ENCODE results near the gene LAMA5.

Gene LAMA5

DNA sequence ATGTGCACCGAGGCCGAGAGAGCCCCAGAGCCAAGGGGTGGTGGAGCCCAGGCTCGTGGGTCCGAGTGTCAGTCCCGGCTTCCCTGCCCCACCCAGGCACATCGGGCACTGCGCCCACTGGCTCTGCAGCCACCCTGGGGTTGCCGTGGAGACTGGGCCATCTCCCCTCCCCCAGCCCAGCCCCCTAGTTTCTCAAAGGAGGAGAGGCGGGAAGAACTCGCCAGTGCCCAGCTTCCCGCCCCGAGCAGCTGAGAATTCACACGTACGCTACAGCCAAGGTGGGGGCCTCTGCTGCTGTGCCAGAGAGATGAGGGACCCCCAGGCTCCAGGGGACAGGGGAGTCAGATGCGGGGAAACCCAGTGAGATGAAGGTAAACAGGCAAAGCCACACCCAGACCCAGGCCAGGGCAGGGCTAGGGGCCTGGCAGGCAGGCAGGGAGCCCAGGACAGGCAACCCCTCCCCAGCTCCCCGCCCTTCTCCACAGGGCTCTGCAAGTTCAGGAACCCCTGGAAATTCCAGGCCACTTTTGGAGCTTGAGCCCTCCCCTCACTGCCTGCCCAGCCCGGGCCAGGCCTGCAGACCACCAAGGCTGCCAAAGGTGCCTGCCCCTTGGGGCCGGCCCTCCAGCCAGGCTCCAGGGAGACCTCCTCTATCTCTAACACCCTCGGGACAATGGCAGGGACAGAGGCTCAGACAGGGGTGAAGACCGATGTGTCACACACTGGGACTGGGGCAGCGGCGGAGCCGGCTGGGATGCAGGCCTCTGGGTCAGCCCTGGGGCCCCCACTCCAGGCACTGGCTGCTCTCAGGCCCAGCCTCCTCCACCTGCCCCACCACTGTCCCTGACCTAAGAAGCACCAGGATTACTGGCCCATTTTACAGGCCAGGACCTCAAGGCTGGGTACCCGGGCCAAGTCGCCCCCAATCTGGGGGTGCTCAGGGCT is 6.0 kb downstream of the LAMA5 start:
- DNase-seq (ENCODE audit: low read depth in 1 of 2, low spot score in 1 of 2): no peak

GRCh38 chr20:62359491-62360121 is 7.5 kb downstream of the LAMA5 start:
- no peak for DNase-seq (ENCODE audit: low read depth in 1 of 2, low spot score in 1 of 2)

DNA sequence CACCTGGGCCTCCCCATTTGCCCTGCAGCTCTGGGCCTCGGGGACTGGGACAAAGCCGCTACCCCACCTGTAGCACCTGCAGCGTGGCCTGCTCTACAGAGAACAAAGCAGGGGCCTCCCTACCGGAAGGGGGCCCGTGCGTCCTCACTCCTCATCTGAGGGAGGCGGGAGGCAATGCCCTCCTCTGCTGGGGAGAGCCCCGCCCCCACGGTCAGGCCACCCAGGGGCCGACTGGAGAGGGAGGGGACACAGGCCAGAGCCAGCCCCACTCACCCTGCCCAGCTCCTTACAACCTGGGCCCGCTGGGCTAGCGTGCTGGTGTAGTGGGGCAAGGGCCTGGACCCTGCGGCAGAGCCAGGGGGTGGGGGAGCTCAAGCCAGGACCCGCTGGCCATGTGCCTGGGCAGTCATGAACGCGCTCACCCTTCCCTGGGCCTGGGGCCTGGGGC is 8.0 kb downstream of the LAMA5 start:
- DNase-seq (ENCODE audit: low read depth in 1 of 2, low spot score in 1 of 2): no peak

- DNase-seq (ENCODE audit: low read depth in 1 of 2, low spot score in 1 of 2): no peak
These were observed 8.7 kb downstream of the LAMA5 start for GRCh38 chr20:62358171-62359042.

DNA sequence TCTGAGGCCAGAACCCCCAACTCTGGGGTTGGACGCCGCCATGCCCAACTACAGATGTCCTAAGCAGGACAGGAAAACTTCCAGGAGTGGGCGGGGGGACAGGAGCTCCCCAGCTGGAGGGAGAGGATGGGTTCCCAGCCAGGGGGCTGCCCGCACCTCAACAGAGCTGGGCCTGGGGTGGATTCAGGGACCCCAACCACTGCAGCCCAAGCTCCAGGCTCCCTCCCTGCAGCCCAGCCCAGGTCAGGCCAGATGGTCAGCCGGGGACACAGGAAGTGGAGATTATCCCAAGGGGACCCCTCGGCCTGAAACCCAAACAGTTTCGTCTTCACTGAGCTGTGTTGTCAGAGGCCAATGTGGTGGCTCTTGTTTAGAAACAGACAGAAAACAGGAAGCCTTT is 9.4 kb downstream of the LAMA5 start:
- no peak for DNase-seq (ENCODE audit: low read depth in 1 of 2, low spot score in 1 of 2)

DNA sequence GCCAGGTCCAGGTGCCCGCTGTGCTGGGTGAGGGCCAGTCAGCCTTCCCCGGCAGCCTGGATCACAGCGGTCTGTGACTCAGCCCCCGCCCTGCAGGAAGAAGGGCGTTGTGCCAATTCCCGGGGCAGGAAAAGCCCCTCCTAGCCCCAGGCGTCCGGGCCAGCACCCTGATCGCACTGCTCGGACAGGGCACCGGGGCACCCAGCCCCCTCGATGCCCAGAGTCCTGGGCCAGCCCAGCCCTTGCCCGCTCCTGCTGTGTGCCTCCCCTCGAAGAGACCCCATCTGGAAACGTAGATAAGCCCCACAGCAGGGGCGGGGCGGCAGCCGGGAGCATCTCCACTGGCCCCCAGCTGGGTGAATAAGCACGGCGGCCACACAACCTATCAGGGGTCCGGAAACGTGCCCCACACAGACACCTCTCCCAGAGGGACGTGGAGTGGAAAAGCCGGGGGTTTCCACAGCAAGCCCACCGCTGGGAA is 9.9 kb downstream of the LAMA5 start:
- DNase-seq (ENCODE audit: low read depth in 1 of 2, low spot score in 1 of 2): no peak

DNA sequence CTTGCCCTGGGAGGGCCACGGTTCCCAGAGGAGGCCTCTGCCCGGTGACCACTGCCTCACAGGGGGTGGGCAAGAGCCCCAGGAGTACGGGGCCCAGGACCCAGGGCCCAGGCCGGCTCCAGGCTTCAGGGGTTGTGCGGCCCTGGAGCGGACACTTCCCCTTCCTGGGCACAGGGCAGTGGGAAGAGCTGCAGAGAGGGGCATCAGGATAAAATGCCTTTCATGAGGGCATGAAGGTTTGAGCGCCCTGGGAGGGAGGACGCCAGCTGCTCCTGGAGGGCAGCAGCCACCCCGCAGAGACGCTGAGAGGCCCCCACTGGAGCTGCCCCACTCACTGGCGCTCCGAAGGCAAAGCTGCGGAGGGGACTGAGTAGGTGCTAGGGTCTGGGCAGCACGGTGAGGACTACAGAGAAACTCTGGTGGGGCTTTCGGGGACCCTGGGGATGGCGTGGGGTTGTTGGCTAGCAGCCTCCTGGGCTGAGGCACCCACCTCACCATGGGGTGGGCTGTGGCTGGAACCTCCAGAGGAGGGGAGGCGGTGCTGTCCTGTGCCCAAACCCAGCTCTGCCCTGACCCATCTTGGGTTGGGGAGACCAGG is 10.4 kb downstream of the LAMA5 start:
- DNase-seq (ENCODE audit: low read depth in 1 of 2, low spot score in 1 of 2): no peak

GRCh38 chr20:62355878-62356588 is 11.1 kb downstream of the LAMA5 start:
- no peak for DNase-seq (ENCODE audit: low read depth in 1 of 2, low spot score in 1 of 2)

GRCh38 chr20:62355516-62355877 is 11.6 kb downstream of the LAMA5 start:
- DNase-seq (ENCODE audit: low read depth in 1 of 2, low spot score in 1 of 2): no peak

DNA sequence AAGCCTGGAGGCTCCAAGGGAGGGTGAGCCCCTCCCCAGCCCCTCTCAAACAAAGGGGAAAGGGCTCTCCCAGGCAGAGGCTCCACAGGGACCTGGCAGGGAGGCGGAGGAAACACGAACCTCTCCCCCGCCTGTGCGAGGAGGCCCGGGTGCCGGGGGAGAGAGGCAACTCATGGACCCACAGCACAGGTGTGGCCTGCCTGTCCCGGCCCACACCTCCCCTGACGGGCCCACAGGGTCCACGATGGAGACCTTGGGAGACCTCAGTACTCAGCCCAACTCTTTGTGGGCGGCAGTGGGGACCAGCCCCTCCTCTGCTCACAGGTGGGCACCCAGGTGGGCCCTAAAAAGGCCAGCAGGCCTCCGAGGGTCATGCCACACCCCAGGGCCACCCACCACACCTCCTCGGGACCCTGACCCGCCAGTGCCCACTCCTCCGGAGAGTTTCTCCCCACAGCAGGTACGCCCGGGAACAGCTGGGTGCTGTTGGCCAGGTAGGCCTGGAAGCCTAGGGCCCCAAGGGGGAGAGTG is 12.2 kb downstream of the LAMA5 start:
- no peak for DNase-seq (ENCODE audit: low read depth in 1 of 2, low spot score in 1 of 2)

DNA sequence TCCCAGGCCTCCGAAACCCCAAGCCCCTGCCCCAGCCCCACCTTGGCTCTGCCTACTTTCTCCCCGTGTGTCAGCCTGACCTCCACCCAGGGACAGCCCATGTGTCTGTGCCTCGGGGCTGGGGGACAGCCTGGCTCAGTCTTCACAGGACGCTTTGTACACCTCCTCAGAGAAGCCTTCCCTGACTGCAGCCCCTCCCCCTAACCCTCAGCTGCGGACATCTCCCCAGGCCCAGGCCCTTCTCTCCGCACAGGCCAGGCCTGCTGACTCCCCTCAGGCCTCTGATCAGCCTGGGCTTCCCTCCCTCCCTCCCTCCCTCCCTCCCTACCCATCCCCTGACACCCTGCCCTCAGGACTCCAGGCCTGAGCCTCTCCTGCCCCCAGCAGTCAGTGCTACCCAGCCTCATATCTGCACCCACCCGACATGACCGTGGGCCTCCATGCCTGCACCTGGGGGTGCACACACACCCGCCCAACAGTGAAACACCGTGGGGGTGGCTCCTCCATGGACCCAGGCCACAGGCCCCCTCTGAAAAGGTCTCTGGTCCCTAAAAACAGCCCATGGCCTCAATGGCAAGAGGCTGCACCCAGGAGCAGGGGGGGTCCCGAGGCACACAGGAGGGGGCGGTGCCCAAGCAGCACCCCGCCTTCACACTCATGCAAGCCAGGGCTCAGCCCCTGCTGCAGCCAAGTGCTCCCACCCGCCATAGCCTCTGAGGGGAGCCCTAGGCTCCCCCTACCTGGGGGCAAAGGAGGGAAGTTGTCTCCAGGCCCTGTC is 12.9 kb downstream of the LAMA5 start:
- DNase-seq (ENCODE audit: low read depth in 1 of 2, low spot score in 1 of 2): no peak

DNA sequence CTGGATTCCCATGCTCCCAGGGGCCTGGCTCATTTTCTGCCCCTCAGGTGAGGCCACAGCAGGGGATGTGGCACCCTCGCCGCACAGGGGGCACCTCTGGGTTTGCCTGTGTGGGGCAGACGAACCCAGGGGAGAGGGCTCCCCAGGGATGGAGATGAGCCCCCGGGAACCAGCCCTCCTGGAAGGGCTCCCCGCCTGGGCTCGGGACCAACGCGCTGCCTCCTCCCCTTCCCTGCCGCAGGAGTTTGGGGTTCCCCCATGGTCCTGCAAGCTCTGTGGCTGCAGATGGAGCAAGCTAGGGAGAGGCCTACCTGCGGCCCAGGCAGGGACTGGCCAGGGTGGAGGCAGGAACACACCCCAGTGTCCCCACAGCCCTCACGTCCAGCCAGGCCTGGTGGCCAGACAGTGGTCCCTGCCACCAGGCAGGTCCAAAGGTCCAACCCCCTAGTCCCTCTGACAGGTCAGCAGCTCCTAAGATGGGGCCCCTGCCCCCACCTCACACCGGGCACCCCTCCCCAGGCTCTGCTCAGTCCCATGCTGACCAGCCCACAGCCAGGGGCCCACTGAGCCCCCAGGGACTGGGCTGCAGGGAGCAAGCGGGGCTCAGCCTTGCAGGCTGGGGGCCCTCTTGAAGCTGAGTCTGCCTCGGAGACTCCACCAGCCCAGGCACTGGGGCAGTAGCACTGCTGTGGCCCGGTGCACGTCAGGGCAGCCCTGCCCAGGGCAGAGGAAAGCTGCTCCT is 13.7 kb downstream of the LAMA5 start:
- DNase-seq (ENCODE audit: low read depth in 1 of 2, low spot score in 1 of 2): no peak

GRCh38 chr20:62352402-62353288 is 14.5 kb downstream of the LAMA5 start:
- DNase-seq (ENCODE audit: low read depth in 1 of 2, low spot score in 1 of 2): no peak

GRCh38 chr20:62351469-62352401 is 15.4 kb downstream of the LAMA5 start:
- no peak for DNase-seq (ENCODE audit: low read depth in 1 of 2, low spot score in 1 of 2)

GRCh38 chr20:62350629-62351422 is 16.3 kb downstream of the LAMA5 start:
- no peak for DNase-seq (ENCODE audit: low read depth in 1 of 2, low spot score in 1 of 2)
